GM19324 (cell line): ENCODE data around the gene SLAMF7.
"Not testable (repeated sequence)": the region's sequence is repeated elsewhere in the genome, so short reads cannot be mapped to it uniquely, and the experiment has no call there.

Experiments used
- ATAC-seq: cut with Tn5 transposase; IDR thresholded peaks from one replicate; pipeline ENCODE4 v1.9.1; 2021; ENCODE audit warnings: mild to moderate bottlenecking, moderate library complexity; ENCODE audit not compliant: unreplicated experiment, low FRiP score

SLAMF7 gene, protein sequence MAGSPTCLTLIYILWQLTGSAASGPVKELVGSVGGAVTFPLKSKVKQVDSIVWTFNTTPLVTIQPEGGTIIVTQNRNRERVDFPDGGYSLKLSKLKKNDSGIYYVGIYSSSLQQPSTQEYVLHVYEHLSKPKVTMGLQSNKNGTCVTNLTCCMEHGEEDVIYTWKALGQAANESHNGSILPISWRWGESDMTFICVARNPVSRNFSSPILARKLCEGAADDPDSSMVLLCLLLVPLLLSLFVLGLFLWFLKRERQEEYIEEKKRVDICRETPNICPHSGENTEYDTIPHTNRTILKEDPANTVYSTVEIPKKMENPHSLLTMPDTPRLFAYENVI

DNA sequence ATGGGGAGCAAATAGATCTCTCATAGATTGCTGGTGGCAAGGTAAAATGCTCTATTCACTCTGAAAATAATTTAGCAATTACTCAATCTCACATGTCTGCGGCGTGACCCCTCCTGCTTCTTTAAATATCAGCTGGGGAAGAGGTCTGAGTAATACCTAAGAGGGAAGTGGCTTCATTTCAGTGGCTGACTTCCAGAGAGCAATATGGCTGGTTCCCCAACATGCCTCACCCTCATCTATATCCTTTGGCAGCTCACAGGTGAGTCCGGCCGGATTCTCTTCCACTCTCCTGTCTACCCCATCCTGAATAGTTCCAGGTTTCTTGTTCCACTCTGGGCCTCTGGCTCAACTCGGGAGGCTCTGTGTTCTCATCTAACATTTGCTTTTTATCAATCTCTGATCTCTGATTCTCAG is at the start of gene SLAMF7:
TSS of gene SLAMF7 (plus strand) at position 150 of the 414 bp plus-strand sequence. CDS start at position 205, 55 bp downstream.
- peak; percentile 47 for ATAC-seq

DNA sequence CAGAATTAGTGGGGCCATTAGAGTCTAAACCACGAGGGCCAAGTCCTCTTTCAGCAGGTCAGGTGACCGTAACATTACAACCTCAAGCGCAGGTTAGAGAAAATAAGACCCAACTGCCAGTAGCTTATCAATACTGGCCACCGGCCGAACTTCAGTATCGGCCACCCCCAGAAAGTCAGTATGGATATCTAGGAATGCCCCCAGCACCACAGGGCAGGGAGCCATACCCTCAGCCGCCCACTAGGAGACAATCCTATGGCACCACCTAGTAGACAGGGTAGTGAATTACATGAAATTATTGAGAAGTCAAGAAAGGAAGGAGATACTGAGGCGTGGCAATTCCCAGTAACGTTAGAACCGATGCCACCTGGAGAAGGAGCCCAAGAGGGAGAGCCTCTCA is 46.7 kb upstream of the SLAMF7 start:
- ATAC-seq = not testable (repeated sequence)

DNA sequence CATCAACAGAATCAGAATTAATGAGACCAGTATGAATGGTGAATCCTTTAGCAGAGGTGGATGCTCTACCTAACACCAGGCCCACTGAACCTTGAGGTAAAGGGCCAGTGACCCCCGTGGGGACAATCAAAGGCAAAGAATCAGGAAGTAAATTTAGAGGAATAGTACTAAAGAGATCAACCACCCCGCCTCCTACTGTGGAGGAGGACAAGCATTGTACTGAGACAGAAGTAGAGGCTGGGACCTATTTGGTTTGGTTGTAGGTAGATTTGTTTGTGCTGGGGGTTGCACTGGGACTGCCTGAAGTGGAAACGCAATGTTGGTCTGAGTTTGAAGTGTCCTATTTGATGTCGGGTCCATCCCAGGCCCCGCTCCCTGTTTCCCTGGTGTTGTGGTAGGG is 36.9 kb upstream of the SLAMF7 start:
- no peak for ATAC-seq

DNA sequence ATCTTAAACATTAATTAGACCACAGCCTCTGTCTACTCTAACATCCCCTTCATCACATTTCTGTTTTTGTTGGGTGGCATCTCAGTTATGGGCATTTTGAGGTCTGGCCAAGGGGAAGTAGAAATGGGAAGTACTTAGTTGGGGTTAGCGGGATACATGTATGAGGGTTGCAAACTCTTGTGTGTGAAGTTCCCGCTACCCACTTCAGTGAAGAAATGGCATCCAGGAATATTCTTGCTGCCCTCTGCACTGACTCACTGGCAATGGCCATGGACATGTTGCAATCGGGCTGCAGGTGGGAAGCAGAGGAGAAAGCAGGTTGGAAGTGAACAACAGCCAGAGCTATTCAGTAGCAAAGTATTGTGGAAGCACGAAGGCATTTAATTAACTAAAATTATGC is 34.8 kb upstream of the SLAMF7 start:
- no peak for ATAC-seq

DNA sequence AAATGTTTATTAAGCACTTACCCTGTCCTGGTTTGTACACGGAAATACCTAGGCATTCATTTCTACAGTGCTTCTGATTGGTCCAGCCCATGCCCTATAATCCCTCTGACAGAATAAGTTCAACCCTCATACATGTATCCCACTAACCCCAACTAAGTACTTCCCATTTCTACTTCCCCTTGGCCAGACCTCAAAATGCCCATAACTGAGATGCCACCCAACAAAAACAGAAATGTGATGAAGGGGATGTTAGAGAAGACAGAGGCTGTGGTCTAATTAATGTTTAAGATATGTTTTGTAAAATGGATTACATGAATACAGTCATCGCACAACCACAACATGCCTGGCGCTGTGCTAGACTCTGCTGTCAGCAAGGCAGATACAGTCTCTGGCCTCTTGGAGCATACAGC is 33.8 kb upstream of the SLAMF7 start:
- not testable (repeated sequence) for ATAC-seq

DNA sequence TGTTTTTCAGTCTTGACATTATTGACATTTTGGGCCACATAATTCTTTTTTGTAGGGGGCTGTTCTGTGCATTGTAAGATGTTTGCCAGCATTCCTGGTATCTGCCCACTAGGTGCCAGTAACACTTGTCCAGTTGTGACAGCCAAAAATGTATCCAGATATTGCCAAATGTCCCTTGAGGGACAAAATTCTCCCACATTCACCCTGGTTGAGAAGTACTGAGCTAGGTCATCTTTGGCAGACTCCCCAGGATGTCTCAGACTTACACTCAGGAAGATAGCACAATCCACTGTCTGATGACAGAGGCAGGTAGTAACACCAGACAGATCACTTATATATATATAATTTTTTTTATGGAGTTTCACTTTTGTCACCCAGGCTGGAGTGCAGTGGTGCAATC is 33.3 kb upstream of the SLAMF7 start:
- no peak for ATAC-seq

DNA sequence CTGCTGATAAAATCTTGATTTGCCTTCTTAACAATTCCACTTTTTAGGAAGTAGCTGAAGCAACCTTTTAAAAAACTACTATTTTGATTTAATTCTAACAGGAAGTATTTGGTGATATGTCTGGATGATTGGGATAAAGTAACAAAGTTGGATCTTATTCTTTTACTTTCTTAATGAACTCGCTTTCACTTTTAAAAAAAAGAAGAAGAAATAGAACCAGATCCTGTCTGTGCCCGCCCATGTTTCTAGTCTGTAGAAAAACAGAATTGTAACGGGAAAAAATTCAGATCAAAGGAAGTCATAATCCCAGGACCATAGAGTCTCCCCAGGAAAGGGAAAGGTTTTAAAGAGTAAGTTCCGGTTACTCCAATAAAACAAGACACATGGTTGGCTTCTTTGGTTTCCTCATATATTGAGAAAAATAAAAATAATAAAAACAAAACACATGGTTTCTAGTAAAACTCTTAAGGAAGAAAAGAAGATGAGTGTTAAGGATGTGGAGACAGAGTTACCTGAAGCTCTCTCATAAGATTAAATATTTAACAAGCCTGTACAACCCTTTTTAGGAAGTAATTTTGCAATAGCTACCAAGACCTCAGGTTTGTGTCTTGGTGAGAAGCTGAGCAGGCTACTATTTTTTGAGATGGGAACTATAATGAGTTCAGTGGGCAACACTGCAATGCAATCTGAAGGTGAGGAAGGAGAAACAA is 32.4 kb upstream of the SLAMF7 start:
- no peak for ATAC-seq

DNA sequence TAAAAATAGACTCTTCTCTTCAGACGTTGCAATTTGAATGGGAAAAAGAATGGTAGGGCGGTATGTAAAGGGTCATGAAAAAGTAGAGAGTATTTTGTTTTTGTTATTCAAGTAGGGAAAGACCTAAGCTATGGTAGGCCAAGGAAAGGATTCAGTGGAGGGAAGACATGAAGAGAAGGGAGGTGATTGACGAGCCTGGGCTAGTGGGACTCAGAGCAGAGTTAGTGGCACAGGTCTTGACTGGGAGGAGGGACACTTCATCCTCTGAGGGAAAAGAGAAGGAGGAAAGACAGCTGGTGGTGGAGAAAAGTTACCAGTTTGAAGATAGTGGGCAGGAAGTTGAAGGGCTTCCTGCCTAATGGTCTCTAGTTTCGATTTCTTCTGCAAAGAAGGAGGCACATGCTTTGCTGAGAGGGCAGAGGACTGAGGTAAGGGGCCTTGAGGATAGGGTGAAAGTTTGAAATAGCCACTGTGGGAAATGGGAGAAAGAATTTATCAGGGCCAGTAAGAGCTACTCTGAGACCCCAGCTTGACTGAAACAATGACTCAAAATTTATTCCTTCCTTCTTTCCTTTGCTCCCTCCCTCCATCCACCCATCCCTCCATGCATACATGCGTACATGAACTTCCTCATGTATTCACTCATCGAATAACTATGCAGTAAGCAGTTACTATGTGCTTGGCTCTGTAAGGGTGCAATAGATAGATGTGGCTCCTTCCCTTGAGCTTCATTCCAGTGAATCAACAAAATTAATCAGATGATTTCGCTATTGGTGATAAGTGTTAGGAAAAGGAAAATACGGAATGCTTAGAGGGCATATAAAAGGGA is 31.6 kb upstream of the SLAMF7 start:
- no peak for ATAC-seq

DNA sequence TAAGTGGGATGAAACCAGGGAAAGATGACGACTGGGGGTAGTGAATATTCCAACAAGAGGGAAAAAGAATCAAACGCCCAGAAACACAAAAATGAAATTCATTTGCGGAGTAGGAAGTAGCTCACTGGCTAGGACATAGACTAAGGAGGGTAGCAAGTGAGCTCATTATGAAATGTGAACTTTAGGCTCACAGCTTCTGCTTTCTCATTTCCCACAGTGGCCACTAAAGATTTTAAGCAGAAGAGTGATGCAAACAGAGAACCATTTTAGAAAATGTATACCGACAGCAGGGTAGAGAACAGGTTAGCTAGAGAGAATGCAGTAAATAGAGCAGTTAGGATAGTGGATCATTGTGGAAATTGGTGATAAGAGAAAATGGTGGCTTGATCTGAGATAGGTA is 30.9 kb upstream of the SLAMF7 start:
- no peak for ATAC-seq

DNA sequence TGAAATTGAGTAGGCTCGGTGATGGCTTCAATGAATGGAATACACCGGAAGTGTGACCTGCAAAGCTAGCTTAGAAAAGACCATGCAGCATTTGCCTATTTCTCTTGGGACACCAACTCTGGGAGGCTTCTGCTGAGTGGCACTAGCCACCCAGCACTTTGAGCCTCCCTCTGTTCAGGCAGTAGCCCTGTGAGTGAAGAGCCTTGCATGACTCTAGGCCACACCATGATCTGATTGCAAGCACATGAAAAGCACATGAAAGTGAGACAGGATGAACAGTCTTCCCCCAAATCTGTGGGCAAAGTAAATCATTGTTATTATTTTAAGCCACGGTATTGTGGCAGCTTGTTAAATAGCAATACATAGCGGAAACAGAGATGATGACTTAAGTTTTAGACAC is 30.2 kb upstream of the SLAMF7 start:
- ATAC-seq = peak; percentile 31

DNA sequence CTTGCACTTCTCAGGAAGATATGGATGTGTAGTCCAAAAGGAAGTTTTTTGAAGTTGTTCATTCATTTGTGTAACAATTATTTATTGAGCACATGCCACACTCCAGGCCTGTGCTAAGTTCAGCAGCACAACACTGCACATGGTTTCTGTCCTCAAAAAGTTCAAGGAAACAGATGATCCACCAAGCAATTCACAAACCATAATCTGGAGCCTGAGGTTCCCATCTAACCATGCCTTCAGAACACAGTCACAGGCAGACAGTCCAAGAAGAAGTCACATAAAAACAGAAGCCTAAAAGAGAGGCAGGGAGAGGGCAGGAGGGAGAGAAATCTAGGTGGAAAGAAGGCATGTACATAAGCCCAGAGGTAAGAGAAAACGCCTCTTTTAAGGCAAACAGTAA is 29.3 kb upstream of the SLAMF7 start:
- ATAC-seq = no peak

DNA sequence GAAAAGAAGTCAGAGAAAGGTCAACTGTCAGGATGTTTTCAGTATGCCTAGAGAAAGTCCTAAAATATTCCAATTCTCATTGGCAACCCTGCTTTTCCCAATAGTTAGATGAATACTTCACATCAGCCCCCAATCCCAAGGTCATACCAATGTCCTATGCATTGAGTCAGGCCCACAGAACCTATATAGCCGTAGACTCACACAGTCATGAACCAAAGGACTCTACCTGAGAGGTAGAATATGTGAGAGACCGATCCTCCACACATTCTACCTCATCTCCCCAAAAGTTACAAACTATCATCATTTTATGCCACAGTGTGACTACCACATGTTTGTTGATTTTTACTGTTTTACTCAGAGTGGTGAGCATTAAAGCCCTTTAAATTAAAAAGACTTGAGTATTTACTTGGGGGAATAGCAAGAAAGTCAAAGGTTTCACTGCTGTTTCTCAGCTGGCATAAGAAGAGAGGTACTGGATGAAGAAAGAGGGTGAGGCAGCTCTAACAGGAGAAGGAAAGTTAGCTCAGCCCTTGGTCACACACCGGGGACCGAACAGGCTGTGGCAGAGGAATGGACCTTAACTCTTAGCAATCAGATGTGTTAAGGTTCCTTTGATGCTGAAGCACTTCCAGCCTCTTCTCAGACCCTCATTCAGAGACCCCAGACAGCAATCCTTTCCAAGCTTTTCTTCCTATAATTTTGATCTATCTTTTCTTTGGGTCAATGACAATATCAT is 28.4 kb upstream of the SLAMF7 start:
- no peak for ATAC-seq

DNA sequence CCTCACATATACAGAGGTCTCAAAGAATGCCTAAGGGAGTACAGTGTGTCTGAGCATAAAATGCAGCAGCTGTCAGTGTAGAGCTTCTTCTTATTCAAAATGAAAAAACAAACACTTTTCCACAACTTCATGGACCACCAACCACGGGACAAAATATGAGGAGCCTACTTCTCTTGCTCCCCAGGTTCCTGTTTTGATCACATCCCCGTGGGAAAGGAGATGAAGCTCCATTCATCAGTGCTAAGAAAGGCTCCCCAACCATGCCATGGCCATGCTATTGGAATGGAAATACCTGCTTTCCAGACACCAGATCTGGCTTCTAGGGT is 27.8 kb upstream of the SLAMF7 start:
- ATAC-seq = no peak

DNA sequence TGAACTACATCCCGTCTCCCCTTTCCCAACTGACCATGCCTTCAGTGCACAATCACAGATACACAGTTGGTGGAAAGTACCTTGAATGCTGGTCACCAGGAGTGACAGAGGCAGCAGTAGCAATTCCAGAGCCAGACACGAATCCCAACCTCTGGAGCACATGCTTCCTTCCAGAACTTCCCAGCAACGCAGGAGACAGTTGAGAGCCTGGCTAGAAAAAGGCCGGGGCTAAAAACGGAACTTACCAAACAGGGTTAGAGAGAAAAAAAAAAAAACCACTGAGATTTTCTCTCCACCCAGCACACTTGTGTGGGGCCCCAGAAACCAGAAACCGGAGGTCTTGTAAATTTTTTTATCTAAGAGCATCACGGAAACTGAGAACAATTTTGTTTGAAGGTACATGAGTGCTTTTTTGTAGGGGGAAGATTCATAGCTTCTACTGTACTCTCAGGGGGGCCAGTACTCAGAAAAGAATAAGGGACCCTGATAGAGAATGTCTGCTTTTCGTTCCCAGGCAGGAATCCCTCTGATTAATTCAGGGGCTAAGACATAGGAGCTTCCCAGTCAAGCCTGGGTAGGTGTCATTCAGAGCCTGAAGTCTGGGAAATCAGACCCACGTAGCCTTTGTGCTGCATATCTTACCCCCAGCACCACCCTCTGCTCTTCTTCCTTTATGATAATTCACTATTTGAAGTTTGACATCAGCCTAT is 27.3 kb upstream of the SLAMF7 start, which contains the start of gene CD48:
TSS of gene CD48 (minus strand) at position 221 of the 710 bp plus-strand sequence. CDS start at position 162, 59 bp downstream.
- no peak for ATAC-seq

DNA sequence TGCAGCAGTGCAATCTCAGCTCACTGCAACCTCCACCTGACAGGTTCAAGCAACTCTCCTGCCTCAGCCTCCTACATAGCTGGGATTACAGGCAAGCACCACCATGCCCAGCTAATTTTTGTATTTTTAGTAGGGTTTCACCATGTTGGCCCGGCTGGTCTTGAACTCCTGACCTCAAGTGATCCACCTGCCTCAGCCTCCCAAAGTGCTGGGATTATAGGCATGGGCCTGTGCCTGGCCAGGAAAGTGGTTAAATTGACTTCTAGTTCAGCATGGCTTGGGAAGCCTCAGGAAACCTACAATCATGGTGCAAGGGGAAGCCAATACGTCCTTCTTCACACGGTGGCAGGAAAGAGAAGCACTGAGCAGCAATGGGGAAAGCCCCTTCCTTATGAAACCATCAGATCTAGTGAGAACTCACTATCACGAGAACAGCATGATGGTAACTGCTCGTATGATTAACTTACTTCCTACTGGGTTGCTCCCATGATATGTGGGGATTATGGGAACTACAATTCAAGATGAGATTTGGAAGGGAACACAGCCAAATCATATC is 26.4 kb upstream of the SLAMF7 start:
- ATAC-seq = not testable (repeated sequence)

DNA sequence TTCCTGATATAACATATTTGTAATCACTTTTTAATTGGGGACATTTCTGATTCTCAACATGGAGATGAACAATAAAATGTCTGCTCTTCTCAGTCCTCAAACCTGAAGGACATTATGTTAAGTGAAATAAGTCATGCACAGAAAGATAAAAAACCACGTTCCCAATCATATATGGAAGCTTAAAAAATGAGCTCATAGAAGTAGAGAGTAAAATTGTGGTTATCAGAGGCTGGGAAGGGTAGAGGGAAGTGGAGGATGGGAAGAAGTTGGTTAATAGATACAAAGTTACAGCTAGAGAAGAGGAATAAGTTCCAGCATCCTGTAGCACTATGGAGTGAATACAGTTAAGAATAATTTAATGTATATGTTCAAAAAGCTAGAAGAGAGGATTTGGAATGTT is 25.9 kb upstream of the SLAMF7 start:
- no peak for ATAC-seq

DNA sequence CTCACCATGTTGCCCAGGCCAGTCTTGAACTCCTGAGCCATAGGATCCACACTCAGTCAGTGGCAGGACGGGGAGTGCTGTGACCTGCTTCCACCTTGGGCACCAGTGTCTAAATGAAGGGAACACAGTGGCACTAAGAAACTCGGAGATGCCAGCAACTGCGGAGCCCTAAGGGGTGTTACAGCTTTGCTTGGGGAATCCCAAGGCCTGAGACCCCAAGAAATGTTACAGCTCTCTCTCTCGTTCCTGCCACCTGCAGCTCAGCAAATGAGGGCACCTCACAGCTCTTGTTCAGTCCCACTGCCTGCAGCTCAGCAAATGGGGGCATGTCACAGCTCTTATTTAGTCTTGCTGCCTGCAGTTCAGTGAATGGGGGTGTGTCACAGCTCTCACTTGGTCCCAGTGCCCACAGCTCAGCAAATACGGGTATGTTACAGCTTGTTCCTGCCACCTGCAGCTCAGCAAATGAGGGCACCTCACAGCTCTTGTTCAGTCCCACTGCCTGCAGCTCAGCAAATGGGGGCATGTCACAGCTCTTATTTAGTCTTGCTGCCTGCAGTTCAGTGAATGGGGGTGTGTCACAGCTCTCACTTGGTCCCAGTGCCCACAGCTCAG is 24.9 kb upstream of the SLAMF7 start:
- not testable (repeated sequence) for ATAC-seq

DNA sequence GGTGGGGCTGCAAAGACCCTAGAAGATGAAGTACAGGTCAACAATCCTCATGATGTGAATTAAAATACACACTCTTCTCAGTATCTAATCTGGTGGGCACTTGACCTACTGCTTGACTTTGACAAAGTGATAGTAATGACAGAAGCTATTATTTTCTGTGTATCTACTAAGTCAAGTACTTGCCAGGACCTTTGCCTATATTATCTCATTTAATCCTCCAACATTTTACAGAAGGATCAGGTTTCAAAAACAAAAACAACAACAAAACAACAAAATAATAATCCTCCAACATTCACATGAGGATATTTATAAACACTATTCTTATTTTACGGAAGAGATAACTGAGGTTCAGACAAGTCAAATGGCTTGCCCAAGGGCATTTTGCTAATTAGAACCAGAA is 23.0 kb upstream of the SLAMF7 start:
- ATAC-seq = no peak

DNA sequence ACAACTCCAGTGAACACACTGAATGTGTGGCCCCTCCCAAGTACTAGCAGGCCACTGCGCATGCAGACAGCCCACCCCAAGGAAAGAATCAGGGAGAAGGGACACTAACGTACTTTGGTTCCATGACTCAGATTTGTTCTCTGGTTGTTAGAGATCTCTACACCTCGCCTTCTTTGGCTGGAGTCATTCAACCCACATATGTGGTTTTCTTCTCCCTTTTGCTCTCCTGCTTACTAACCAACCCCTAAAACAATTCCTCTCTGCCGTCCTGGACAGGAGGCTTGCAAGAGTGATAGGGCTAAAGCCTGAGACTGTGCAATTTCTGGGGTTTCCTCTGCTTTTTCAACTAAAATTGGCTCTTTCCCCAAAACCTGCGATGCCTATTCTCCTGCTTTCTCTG is 21.7 kb upstream of the SLAMF7 start:
- no peak for ATAC-seq
